IPS-18c (cell line): ENCODE results near the gene TRIM29.

Experiments used
- H3K4me3 ChIP-seq: 2 replicates; pipeline ENCODE4 v1.7.0; 2013; ENCODE audit warnings: low read depth, mild to moderate bottlenecking, low read length, moderate library complexity; ENCODE audit not compliant: insufficient read depth
- H3K9me3 ChIP-seq: one replicate; pipeline ENCODE4 v1.6.1; 2013; ENCODE audit warnings: mild to moderate bottlenecking, low read length, moderate library complexity; ENCODE audit not compliant: control insufficient read depth, insufficient read depth

TRIM29 gene

GRCh38 chr11:120116966-120117365 is 20.9 kb downstream of the TRIM29 start:
- Histone ChIP-seq H3K4me3 (no peak overlapping the region), H3K9me3 (no peaks in the 10 kb centered on the region)

GRCh38 chr11:120115272-120116000 is 22.5 kb downstream of the TRIM29 start:
- Histone ChIP-seq H3K4me3 (no peak overlapping the region), H3K9me3 (no peaks in the 10 kb centered on the region)

GRCh38 chr11:120112174-120112796 is 25.6 kb downstream of the TRIM29 start:
- H3K4me3 ChIP-seq, result no peak overlapping the region
- no peaks in the 10 kb centered on the region for H3K9me3 ChIP-seq

DNA sequence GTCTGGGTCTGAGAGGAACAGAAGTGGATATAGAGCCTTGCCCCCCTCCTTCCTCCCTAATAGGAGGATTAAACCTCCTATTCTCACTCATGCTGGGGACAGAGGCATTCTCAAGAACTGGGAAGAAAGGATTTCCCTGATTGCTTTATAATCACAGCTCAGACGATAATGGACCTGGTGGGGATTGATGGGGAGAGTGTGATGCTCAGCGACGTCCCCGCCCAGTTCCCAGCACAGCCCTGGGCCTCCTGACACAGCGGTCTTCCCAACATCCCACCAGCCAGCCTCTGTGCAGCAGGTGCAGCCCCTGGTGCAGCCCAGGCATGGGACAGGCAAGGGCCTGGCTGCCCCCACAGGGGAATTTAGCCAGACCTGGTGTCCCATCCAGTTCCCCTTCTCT is 28.4 kb downstream of the TRIM29 start:
- H3K4me3 ChIP-seq, result no peak overlapping the region
- H3K9me3 ChIP-seq, result no peaks in the 10 kb centered on the region

DNA sequence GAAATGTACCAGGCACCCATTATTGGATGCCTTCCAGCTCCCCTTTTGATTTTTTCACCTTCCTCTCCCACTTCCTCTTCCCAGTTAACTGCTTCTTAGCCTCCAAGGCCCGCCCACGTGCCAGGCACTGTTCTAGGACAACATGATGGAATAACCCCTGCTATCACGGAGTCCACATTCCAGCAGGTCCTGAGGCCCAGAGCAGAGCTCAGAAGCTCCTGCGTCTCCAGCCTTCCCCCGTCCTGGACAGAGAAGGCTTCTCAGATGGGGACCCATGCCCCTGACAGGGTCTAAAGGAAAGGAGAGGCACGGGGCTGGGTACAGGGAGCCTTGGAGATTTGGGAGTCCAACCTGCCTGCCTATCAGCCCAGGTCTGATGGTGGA is 29.1 kb downstream of the TRIM29 start:
- H3K9me3 ChIP-seq, result no peaks in the 10 kb centered on the region
- no peak overlapping the region for H3K4me3 ChIP-seq

GRCh38 chr11:120108154-120108784 is 29.6 kb downstream of the TRIM29 start:
- Histone ChIP-seq H3K4me3 (no peak overlapping the region), H3K9me3 (no peaks in the 10 kb centered on the region)

- Histone ChIP-seq H3K9me3 (no peaks in the 10 kb centered on the region), H3K4me3 (no peak overlapping the region)
Measured at GRCh38 chr11:120107692-120108091, 30.2 kb downstream of the TRIM29 start.

GRCh38 chr11:120106354-120107150 is 31.4 kb downstream of the TRIM29 start:
- Histone ChIP-seq H3K9me3 (no peaks in the 10 kb centered on the region), H3K4me3 (no peak overlapping the region)

- Histone ChIP-seq H3K4me3 (no peak overlapping the region), H3K9me3 (no peaks in the 10 kb centered on the region)
Measured at GRCh38 chr11:120105576-120105975, 32.3 kb downstream of the TRIM29 start.

DNA sequence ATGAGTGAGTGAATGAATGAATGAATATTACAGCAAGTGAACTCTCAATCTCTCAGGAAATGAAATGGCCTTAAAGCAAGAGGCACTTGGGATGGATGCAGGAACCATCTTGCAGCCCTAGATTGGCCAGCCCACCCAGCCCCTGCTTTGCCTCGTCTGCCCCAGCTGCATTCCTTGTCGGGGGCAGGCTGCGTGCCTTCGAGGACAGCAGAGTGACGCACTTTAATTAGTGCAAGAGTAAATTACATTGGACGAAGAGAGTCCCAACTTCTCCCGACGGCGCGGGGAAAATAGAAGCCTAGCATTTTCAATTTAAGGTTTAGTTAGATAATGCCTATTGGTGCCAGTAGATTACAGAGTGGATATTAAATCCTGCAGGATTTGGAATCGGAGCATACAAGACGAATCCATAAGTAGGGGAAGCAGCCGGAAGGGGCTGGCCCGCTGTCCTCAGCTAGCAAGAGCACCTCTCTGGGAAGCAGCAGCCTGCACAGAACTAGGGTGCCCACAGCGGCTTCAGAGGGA is 33.8 kb downstream of the TRIM29 start:
- H3K4me3 ChIP-seq, result no peak overlapping the region
- no peaks in the 10 kb centered on the region for H3K9me3 ChIP-seq

DNA sequence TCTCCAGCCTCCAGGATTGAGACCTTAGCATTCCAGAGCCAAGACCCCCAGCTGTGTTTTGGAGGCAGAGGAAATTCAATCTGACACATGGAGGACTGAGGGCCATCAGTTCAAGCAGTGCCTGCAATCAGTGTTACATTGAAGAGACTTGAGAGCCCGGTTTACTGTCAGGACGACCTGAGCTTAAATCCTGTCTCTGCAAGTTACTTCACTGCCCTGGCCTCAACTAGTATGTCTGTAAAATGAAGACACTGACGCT is 35.1 kb downstream of the TRIM29 start:
- Histone ChIP-seq H3K4me3 (no peak overlapping the region), H3K9me3 (no peaks in the 10 kb centered on the region)

GRCh38 chr11:120102050-120102863 is 35.7 kb downstream of the TRIM29 start:
- H3K4me3 ChIP-seq, result no peak overlapping the region
- H3K9me3 ChIP-seq, result peaks cover 2% of the 10 kb centered on the region

DNA sequence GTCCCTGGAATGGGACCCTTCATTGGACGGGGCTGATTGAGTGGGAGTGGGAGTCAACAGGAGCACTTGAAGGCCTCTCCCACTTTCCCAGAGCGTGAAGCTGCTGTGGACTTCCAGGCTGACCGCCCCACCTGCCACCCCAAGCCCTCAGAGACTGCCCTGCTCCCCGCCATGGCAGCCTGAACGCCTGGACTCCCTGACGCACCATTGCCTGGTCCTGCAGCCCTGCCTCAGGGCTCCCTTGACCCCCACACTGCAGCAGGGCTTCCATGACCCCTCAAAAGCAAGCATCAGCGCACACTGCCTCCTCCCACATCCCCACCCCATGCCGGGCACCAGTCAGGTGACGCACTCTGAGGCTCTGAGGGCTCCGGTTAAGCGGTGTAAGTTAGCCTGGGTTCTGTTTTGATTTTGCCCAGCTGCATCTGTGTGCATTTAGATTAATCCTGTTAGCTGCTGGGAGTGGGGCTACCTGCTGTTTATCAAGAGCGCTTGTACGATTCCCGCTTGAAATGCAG is 39.4 kb downstream of the TRIM29 start:
- H3K4me3 ChIP-seq, result no peak overlapping the region
- peaks cover 2% of the 10 kb centered on the region for H3K9me3 ChIP-seq

DNA sequence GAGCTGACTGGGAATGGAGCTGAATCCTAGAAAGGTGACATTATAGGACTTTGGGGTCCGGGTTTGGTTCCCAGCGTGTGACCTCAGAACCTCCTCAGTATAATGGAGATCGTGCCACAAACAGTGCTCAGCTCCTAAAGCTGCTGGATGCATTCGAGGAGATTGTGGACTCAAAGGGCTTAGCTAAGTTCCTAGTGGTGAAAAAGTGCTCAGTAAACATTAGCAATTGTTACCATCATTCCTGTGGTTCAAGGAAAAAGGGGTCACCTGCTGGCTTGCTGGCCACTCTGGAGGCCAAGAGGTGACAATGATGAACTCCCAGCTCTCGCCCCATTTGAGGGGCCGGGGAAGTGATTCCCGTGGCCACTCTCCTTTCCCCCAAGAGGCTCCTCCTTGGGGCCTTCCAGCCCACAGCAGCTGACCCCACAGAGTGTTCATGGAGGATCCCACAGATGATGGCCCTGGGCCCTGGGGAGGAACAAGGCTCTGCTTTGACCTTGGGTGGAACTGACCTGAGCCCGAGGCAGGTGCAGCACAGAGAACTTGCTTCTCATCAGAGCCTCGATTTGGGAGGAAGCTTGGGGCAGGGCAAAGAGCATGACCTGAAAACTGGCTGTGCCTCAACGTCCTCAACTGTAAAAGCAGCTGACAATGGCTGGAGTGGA is 40.1 kb downstream of the TRIM29 start:
- Histone ChIP-seq H3K4me3 (no peak overlapping the region), H3K9me3 (peaks cover 2% of the 10 kb centered on the region)

GRCh38 chr11:120096369-120097191 is 41.3 kb downstream of the TRIM29 start:
- Histone ChIP-seq H3K4me3 (no peak overlapping the region), H3K9me3 (peaks cover 2% of the 10 kb centered on the region)

GRCh38 chr11:120095516-120095915 is 42.4 kb downstream of the TRIM29 start:
- H3K4me3 ChIP-seq, result no peak overlapping the region
- H3K9me3 ChIP-seq, result peaks cover 2% of the 10 kb centered on the region
